GM18909 (cell line): Measurements from ENCODE around the gene F11R.
A peak's percentile ranks its signal among the peaks of the same experiment; 100 is the strongest.
"Not testable (repeated sequence)": the region's sequence is repeated elsewhere in the genome, so short reads cannot be mapped to it uniquely, and the experiment has no call there.

ENCODE experiments used
- ATAC-seq: cut with Tn5 transposase; IDR thresholded peaks from one replicate; pipeline ENCODE4 v1.9.1; 2021; ENCODE audit warnings: mild to moderate bottlenecking; ENCODE audit not compliant: unreplicated experiment, poor library complexity

The F11R gene

DNA sequence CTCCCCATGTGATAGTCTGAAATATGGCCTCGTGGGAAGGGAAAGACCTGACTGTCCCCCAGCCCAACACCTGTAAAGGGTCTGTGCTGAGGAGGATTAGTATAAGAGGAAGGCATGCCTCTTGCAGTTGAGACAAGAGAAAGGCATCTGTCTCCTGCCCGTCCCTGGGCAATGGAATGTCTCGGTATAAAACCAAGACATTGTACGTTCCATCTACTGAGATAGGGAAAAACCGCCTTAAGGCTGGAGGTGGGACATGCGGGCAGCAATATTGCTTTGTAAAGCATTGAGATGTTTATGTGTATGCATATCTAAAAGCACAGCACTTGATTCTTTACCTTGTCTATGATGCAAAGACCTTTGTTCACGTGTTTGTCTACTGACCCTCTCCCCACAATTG, 3.8 kb downstream of the F11R start:
- ATAC-seq: not testable (repeated sequence)

DNA sequence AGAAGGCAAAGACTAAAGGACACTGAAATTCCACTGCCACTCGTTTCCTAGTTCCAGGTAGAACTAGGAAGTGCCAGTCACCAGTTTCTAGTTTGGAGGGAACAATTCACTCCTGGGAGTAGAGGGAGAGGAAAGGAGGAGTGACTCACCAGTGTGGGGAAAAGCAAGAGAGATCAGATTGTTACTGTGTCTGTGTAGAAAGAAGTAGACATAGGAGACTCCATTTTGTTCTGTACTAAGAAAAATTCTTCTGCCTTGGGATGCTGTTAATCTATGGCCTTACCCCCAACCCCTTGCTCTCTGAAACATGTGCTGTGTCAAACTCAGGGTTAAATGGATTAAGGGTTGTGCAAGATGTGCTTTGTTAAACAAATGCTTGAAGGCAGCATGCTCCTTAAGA, 4.3 kb downstream of the F11R start:
- ATAC-seq: not testable (repeated sequence)

DNA sequence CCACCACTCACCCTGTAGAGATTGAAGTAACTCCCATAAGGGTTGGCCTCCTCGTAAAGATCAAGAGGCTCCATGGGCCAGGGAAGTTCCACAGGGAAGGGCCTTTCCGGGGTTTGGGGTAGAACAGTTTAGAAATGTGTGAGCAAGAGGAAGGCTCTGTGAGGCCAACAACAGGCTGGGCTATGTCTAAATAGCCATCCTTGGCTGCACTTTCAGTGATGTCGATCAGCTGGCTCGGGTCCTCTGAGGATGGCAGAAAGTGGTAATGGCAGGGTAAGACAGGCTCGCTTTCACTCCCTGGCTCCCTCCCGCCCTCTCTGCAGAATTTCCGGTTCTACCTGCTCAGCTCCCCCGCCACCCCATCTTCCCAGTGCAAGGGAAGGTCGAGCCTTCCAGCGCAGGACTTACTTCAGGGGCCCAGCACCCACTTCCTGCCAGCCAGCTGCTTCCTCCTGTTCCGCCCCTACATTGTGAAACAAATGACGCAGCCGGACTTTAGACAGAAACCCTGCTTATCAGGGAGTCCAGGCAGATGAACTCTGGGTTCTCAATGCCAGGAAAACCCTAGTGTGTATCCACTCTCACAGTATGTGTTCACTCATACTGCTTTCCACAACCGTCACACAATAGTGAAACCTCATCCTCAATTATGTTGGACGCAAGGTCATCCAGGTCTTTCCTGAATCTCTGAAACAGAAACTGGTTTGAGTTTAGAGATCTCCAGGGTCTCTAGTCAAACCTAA, 7.3 kb downstream of the F11R start:
- peak; percentile 88 for ATAC-seq

DNA sequence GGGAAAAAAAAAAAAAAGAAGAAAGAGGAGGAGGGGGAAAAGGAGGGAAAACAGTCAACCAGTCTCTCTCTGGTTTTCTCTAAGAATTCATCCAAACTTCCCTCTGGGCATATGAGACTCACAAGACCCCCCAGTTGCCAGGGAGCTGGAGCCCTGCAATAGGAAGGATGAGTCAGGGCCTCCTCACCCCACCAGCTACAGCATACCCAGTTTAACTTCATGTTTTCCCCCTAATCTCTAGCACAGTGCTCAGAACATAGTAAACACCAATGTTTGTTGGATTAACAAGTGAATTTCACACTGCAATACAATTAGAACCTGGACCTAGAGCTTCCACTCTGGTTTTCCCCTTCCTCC, 7.8 kb downstream of the F11R start:
- ATAC-seq: peak; percentile 16

DNA sequence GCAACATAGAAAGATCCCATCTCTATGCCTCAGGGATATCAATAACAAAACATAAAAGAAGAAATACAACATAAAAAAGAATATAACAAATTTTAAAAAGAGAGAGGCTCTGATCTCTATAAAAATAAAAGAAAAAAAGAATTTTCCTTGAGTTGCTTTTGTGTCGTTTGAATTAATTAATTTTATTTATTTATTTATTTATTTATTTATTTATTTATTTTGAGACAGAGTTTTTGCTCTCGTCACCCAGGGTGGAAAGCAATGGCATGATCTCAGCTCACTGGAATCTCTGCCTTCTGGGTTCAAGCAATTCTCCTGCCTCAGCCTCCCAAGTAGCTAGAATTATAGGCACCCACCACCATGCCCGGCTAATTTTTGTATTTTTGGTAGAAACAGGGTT, 8.5 kb downstream of the F11R start:
- no peak for ATAC-seq

DNA sequence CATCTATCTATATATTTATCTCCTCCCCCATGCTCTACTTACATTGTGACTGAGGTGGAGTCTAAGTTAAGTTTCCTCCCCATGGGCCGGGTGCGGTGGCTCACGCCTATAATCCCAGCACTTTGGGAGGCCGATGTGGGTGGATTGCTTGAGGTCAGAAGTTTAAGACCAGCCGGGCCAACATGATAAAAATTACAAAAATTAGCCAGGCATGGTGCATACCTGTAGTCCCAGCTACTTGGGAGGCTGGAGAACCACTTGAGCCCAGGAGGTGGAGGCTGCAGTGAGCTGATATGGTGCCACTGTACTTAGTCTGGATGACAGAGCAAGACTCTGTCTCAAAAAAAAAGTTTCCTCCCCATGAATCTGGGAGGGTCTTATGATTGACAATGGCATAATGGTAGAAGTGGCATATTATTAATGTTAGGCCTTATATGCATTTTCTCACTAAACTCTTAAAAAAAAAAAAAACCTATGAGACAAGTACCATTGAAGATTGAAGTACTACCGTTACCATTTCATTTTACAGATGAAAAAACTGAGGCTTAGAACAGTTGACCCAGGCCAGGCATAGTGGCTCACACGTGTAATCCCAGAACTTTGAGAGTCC, 11.2 kb downstream of the F11R start:
- ATAC-seq: no peak

DNA sequence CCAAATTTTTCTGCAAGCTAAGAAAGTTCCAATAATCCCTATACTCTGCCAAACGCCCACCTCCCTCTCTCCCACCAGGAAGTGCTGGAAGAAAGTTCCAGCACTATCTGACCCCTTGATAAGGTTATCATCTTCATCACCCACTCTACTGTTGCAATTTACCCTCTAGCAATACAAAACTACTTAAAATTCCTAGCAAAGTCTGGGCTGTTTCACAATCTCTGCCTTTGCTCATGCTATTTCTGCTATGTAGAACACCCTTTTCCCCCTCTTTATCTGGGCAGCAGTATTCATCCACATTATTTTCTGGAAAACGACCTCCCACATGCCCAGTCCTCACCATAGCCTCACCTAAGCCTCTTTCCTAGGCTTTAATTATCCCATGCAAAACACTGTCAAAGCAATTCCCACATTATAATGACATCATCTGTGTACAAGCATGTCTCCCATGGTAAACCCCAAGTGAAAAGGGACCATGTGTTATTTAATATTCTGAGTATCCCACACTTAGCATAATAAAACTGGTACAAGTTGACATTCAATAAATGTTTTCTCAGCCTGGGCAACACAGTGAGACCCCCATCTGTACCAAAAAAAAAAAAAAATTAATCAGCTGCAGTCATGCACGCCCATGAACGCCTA, 12.0 kb downstream of the F11R start:
- ATAC-seq: no peak

DNA sequence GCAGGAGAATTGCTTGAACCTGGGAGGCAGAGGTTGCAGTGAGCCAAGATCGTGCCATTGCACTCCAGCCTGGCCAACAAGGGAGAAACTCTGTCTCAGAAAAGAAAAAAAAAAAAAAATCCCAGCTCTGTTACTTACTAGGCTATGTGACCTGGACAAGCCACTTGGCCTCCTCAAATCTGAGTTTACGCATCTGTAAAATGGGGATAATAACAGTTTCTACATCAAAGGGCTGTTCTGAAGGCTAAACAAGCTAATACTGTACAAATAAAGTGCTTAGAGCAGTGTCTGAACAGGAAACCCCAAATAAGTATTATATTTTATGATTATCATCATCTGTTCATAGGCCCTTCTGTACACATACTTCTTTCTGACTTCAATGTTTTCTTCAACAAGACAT, 13.6 kb downstream of the F11R start:
- ATAC-seq: no peak

DNA sequence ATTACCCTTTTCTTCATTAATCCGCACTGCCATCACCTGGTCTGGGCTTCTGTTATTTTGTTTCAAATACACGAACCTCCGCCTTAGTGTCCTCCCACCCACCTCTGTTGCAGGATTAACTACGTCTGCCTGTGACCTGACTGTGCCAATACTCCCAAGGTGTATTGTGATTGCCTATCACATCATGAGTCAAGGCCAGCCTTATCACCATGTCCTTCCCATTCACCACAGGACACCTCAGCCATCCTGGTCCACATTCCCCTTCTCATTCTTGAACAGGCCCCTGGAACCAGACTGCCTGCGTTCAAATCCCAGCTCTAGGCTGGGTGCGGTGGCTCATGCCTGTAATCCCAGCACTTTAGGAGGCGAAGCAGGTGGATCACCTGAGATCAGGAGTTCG, 14.4 kb downstream of the F11R start:
- ATAC-seq: no peak

DNA sequence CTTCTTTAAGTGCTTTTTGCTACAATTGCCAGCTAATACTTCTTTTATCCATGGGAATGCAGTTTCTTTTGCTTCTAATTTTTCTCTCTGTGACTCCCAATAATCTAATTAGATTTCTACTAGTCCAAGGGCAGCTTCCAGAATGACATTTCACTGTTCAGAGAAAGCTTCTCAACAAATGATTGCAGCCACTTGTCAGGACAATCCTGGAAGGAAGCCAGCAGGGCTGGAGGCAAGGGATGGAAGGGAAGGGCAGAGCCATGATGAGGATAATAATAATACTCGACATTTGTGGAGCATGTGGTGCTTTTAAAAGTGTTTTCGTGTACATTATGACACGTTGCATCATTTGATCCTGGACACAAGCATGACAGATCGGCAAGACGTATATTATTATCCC, 19.4 kb downstream of the F11R start:
- ATAC-seq: no peak

- ATAC-seq: no peak
Measured at GRCh38 chr1:161000736-161001480, 20.0 kb downstream of the F11R start.

GRCh38 chr1:160999376-160999775, 21.6 kb downstream of the F11R start:
- ATAC-seq: no peak

DNA sequence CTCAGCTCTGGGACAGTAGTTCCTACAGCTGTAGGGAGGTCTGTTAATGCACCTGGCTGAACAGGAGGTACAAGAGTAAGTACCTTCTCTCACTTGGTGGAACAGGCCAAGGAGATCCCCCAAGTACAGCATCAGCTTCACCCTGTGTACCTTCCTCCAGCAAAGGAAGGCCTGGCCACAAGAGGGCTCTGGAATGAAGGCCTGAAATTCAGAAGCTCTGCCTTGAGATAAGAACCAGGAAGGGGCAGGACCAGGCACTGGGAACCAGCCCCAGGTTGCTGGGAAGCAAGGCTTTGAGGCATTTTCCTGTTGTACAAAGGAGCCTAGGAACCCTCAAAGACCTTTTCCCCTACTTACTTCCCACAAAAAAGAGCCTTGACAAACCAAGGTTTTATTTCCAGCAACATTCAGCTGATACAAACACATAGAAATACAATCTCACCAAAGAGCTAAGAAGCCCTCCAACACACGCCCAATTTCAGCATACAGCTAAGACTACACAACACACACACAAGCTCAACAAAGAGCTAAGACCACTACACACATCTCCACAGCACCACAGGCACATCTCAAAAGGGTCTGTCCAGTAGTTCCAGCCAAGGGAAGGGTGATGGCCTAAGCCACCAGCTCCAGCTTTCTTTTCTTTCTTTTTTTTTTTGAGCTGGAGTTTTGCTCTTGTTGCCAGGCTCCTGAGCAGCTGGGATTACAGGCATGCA, 23.5 kb downstream of the F11R start:
- ATAC-seq: no peak

GRCh38 chr1:160996178-160996577, 24.8 kb downstream of the F11R start:
- no peak for ATAC-seq

DNA sequence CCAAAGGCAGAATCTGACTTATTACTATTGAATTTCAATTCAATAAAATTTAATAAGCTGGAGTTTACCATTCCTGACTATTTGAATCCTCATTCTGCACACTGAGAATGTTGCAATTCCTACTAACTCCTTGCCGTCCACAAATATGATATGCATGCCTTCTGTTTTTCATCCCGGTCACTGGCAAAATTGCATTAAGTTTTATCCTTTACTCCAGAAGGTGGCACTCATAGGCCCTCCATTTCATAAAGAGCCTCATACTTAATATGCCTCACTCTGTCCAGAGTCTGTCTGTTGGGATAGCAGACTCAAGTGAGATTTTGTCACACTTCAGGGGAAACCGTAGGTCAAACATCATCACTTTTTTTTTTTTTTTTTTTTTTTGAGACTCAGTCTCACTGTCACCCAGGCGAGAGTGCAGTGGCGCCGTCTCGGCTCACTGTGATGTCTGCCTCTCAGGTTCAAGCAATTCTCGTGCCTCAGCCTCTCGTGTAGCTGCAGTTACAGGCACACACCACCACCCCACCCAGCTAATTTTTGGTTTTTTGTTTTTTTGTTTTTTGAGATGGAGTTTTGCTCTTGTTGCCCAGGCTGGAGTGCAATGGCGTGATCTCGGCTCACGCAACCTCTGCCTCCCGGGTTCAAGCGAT, 27.3 kb downstream of the F11R start:
- ATAC-seq: no peak

DNA sequence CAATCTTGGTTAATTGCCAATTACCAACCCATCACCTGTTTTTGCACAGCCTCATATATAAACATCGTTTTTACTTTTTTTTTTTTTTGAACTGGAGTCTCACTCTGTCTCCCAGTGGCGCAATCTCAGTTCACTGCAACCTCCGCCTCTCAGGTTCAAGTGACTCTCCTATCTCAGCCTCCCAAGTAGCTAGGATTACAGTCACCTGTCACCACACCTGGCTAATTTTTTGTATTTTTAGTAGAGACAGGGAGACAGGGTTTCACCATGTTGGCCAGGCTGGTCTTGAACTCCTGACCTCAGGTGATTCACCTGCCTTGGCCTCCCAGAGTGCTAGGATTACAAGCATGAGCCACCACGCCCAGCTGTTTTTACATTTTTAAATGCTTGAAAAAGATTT, 28.9 kb downstream of the F11R start:
- ATAC-seq: not testable (repeated sequence)

GRCh38 chr1:160987359-160988050, 33.4 kb downstream of the F11R start:
- no peak for ATAC-seq

DNA sequence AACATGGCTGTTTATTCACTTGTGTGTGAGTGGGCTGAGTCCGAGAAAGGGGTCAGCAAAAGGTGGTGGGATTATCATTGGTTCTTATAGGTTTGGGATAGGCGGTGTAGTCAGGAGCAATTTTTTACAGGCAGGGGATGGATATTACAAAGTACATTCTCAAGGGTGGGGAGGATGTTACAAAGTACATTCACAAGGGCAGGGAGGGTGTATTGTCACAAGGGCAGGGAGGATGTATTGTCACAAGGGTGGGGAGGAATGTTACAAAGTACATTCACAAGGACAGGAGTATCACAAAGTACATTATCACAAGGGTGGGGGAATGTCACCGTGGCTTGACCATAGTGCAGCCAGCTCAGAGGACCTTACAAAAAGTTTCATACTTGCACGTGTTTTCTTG, 35.2 kb downstream of the F11R start:
- ATAC-seq: no peak

DNA sequence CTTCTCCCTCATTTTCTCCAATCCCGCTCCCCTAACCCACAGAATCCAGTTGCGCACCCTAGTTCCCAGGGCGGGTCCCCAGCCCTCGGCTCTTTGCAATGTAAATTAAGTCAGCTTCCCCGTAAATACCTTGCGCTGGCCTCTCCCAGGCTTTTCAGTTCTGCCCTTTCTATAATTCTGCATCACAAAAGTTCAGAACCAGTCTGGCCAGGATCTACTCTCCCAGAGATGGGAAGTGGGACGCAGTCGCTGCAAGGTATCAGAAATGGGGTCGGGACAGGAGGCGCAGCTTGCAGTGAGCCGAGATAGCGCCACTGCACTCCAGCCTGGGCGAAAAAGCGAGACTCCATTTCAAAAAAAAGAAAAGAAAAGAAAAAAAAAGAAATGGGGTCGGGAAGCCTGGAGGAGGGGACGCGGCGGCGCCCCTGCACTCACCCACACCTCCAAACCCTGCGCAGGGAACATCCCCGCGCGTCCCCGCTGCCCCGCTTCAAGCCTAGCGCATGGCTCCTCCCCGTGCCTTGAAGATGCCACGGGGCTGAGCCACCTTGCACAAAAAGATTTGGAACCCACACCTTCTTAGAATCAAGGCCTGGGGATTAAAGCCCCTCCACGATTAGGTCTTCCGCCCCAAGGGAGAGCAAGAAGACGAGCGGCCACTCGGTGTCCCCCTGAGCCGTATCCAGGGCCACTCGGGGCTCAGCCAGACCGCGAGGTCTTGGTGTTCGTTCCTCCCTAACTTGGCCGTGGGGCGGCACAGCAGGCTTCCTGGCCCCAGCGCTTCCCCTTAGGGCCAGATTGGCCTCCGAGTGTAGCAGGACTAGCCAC, 39.2 kb downstream of the F11R start:
- ATAC-seq: no peak
